GM23248 (cell line): ENCODE measurements around the gene ZFPL1. TPM values are rescaled to one million over a fixed set of nuclear protein-coding genes. Genes with fewer than 3 reads are reported as not detected.

Experiments
- DNase-seq: peaks from one replicate; pipeline ENCODE4 v3.0.0-alpha.2; 2015
- H2AFZ ChIP-seq: fragments of 200-600 bp; sonication (generic); 2 replicates; pipeline ENCODE4 v1.6.1; 2016; ENCODE audit warnings: antibody characterized with exemption
- H3F3A ChIP-seq: fragments of 200-600 bp; sonication (generic); 2 replicates; pipeline ENCODE4 v1.6.1; 2016; ENCODE audit warnings: mild to moderate bottlenecking, antibody characterized with exemption, mixed run types; ENCODE audit not compliant: insufficient read depth
- H3K27ac ChIP-seq: fragments of 200-600 bp; sonication (generic); 2 replicates; pipeline ENCODE4 v1.5.1; 2016; ENCODE audit warnings: mild to moderate bottlenecking
- H3K27me3 ChIP-seq: fragments of 200-600 bp; sonication (generic); replicated peaks from 2 replicates; pipeline ENCODE4 v1.6.1; 2016; ENCODE audit warnings: mild to moderate bottlenecking; ENCODE audit not compliant: insufficient read depth
- H3K36me3 ChIP-seq: fragments of 200-600 bp; sonication (generic); 2 replicates; pipeline ENCODE4 v1.6.1; 2016; ENCODE audit warnings: low read depth, mild to moderate bottlenecking
- H3K4me1 ChIP-seq: fragments of 200-600 bp; sonication (generic); 2 replicates; pipeline ENCODE4 v1.6.1; 2016; ENCODE audit warnings: mild to moderate bottlenecking; ENCODE audit not compliant: insufficient read depth
- H3K4me2 ChIP-seq: fragments of 200-600 bp; sonication (generic); one replicate; pipeline ENCODE4 v1.6.1; 2016; ENCODE audit warnings: mild to moderate bottlenecking; ENCODE audit not compliant: unreplicated experiment
- H3K4me3 ChIP-seq: fragments of 200-600 bp; sonication (generic); 2 replicates; pipeline ENCODE4 v1.5.1; 2016; ENCODE audit warnings: mild to moderate bottlenecking
- H3K79me2 ChIP-seq: fragments of 200-600 bp; sonication (generic); 2 replicates; pipeline ENCODE4 v1.6.1; 2016; ENCODE audit warnings: mild to moderate bottlenecking; ENCODE audit not compliant: insufficient read depth
- H3K9ac ChIP-seq: fragments of 200-600 bp; sonication (generic); 2 replicates; pipeline ENCODE4 v1.6.1; 2016; ENCODE audit warnings: mild to moderate bottlenecking
- H3K9me2 ChIP-seq: fragments of 200-600 bp; sonication (generic); 2 replicates; pipeline ENCODE4 v1.6.1; 2016; ENCODE audit warnings: mixed run types, mild to moderate bottlenecking, moderate library complexity; ENCODE audit not compliant: insufficient read depth
- H3K9me3 ChIP-seq: fragments of 200-600 bp; sonication (generic); one replicate; pipeline ENCODE4 v1.6.1; 2017; ENCODE audit warnings: low read depth
- H4K20me1 ChIP-seq: fragments of 200-600 bp; sonication (generic); 2 replicates; pipeline ENCODE4 v1.6.0; 2016; ENCODE audit not compliant: insufficient read depth
- EZH2 ChIP-seq: fragments of 200-600 bp; sonication (generic); IDR thresholded peaks from 2 replicates; pipeline ENCODE4 v1.6.1; 2018; ENCODE audit warnings: antibody characterized with exemption, mild to moderate bottlenecking; ENCODE audit not compliant: insufficient read depth, poor library complexity, severe bottlenecking
- EZH2phosphoT487 ChIP-seq: fragments of 200-600 bp; sonication (generic); IDR thresholded peaks from 2 replicates; pipeline ENCODE4 v1.6.1; 2018; ENCODE audit warnings: antibody characterized with exemption, moderate library complexity, mild to moderate bottlenecking, low read depth; ENCODE audit not compliant: insufficient read depth
- WGBS, 2 experiments: methylation state at CpG; one replicate each; pipeline ENCODE4 v1.1.6; 2015 to 2017; ENCODE audit warnings: low lambda C conversion rate in 2 of 2, low coverage in 1 of 2; ENCODE audit errors: missing lambda C conversion rate in 2 of 2; 5-methylcytosine and 5-hydroxymethylcytosine counted together
- in situ Hi-C: fragments of 300-500 bp; cut with MboI; formaldehyde crosslinking; loops from 2 replicates; pipeline ENCODE4 v1.15.0; 2020
- polyA plus RNA-seq: library from polyadenylated mRNA; unstranded; fragments of >200 nt; fragmentation: Nextera tagmentation; extraction: Ambion mirVana; gene quantifications from 2 replicates; pipeline ENCODE4 v1.2.1, GENCODE V29; 2016
- total RNA-seq: library from RNA; depleted of rRNA; stranded (reverse); fragments of >200 nt; shearing (Covaris generic); gene quantifications from 2 replicates; pipeline ENCODE4 v1.2.3, GENCODE V29; 2014

ZFPL1 gene
- total and polyA plus RNA-seq, 2 experiments from 2014 or later = 55.2 to 64.9 TPM

DNA sequence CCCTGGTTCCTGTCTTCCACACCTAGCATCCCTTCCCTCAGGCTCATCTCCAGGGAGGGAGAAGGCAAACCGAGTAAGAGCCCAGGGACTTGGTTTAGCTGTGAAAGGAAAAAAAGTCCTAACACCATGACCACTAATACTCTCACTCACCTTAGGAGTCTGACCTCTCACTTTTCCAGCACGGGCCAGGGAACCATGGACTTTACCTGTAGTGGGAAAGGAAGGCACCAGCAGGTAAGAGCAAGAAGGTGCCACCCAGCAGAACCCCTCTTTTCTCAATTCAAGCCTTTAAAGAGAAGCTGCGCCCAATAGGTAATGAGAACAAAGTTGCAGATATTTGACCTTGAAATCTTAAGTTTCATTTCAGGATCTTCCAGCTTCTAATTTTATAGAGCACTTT lies 36.8 kb downstream of the ZFPL1 start:
- Histone ChIP-seq H3K9me3 (no peaks in the 10 kb centered on the region), H3K27ac (peak overlapping the region; percentile 83), H3K79me2 (peaks cover 75% of the 10 kb centered on the region), H4K20me1 (no peaks in the 10 kb centered on the region), H3K36me3 (peaks cover 27% of the 10 kb centered on the region), H3F3A (peaks cover 40% of the 10 kb centered on the region), H3K9ac (peak overlapping the region; percentile 96), H3K4me1 (peaks cover 22% of the 10 kb centered on the region), H3K4me3 (peak overlapping the region; percentile 92), H3K4me2 (peak overlapping the region; percentile 98), H3K9me2 (no peaks in the 10 kb centered on the region), H2AFZ (no peak overlapping the region), H3K27me3 (no peaks in the 10 kb centered on the region)
- DNase-seq = no peak
- TF ChIP-seq EZH2 = no peak
- no peak for TF ChIP-seq EZH2phosphoT487
- 61 to 69% methylated on average over 3 of the region's 3 CpGs for WGBS, 2 experiments
- in situ Hi-C loops = no loop called here

DNA sequence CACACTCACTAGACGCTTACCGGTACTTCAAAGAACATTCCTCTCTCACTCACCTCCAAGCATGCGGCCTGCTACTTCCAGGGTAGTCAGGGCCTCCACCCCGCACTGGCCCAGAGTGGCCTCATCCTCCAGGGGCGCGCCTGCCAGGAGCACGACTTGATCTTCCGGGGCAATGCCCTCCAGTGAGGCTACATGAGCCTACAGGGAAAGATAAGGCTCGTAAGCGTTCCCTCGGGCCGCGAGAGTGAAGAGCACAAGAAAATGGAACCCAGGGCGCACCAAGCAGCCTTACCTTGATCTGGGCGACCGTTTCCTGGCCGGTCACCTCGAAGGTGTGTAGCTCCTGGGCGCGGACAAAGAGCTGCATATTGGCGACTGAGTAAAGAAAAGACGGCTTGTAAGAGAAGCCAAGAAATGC lies 37.4 kb downstream of the ZFPL1 start:
- Histone ChIP-seq H3K36me3 (peaks cover 33% of the 10 kb centered on the region), H3F3A (peaks cover 40% of the 10 kb centered on the region), H3K9ac (peak overlapping the region; percentile 96), H3K27me3 (no peaks in the 10 kb centered on the region), H3K9me3 (no peaks in the 10 kb centered on the region), H3K79me2 (peaks cover 69% of the 10 kb centered on the region), H3K9me2 (no peaks in the 10 kb centered on the region), H3K4me2 (peak overlapping the region; percentile 98), H2AFZ (peak overlapping the region; percentile 27), H4K20me1 (no peaks in the 10 kb centered on the region), H3K27ac (peak overlapping the region; percentile 83), H3K4me1 (peaks cover 17% of the 10 kb centered on the region), H3K4me3 (peak overlapping the region; percentile 92)
- 0 to 1% methylated on average over 22 of the region's 22 CpGs for WGBS, 2 experiments
- TF ChIP-seq EZH2 = no peak
- TF ChIP-seq EZH2phosphoT487 = no peak
- DNase-seq = peak; percentile 61
- in situ Hi-C loops = no loop called here

DNA sequence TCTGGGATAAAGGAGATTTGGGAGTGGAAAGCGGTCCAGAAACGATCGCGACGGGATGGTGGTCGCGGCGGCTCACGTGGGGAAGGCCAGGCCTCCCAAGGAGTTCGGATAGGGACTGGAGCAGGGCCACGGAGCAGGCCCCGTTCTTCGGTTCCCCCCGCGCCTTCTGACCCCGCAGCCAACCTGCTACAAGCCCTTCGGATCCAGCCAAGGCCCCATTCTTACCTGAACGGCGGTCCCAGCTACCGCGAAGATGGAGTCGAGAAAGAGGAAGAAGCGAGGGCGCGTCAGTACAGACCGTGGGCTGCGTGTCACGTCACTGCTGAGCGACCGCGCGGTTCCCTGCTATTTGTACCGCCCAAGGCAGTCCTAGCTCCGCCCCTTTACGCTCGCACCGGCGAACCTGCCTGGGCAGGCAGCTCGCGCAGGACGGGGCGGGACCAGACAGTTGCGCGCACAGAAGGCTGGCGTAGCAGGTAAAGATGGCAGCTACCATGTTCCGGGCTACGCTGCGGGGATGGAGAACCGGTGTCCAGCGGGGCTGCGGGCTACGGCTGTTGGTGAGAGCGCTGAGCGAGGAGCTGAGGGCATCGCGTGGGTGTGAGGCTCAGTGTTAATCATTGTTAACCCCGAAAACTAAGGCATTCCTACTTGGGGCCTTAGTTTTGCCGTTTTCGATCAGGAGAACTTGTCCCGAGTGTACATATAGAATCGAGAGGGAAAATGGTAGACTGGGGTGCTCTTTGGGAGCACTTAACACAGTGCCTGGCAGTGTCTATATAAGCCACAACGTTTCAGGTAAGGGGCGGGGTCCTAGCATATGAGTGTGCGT lies 38.1 kb downstream of the ZFPL1 start, which contains the start of the genes FAU and MRPL49:
TSS of gene FAU (minus strand) at position 270 of the 832 bp plus-strand sequence. CDS start 321 bp downstream, outside the sequence.
TSS of gene MRPL49 (plus strand) at position 457 of the 832 bp plus-strand sequence. CDS start at position 483, 26 bp downstream.
- in situ Hi-C loops = no loop called here
- H4K20me1 ChIP-seq = no peaks in the 10 kb centered on the region
- H3K4me2 ChIP-seq = peak within 1 kb of the TSS; percentile 98
- peak; percentile 99 for DNase-seq
- peaks cover 44% of the 10 kb centered on the region for H3F3A ChIP-seq
- H3K36me3 ChIP-seq = peaks cover 37% of the 10 kb centered on the region
- H3K4me1 ChIP-seq = peaks cover 14% of the 10 kb centered on the region
- H3K27ac ChIP-seq = peak within 1 kb of the TSS; percentile 83
- TF ChIP-seq EZH2 (no peak), EZH2phosphoT487 (no peak)
- H3K4me3 ChIP-seq = peak within 1 kb of the TSS; percentile 92
- H2AFZ ChIP-seq = peak within 1 kb of the TSS; percentile 94
- H3K9ac ChIP-seq = peak within 1 kb of the TSS; percentile 96
- H3K27me3 ChIP-seq = no peaks in the 10 kb centered on the region
- no peaks in the 10 kb centered on the region for H3K9me2 ChIP-seq
- WGBS, 2 experiments = 1% methylated on average over 64 of the region's 64 CpGs
- H3K9me3 ChIP-seq = no peaks in the 10 kb centered on the region
- peaks cover 66% of the 10 kb centered on the region for H3K79me2 ChIP-seq

DNA sequence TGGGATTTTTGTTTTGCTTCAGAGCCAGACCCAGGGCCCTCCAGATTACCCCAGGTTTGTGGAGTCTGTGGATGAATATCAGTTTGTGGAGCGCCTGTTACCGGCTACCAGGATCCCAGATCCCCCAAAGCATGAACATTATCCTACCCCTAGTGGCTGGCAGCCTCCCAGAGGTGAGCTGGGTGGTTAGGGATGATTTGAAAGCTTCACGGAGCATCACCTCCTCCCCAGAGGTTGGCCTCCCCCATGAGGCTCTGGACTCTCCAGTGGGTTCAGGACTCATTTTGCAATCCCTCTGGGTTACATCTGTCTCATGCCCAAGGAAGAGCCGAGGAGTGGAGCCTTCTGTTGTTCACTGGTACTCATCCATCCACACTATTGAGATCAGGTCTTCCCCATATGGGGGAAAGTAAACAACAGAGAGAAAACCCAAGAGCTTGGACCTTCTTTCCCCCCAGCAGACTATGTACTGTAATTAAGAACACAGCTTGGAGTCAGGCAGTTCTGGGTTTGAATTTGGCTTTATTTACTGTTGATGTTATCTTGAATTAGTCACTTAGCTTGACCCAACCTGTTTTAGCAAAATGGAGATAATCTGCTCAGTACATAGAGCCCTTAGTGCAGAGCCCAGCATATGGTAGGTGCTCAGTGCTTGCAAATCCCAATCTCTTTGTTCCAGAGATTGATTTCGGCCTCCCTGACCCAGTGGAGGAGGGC lies 40.6 kb downstream of the ZFPL1 start:
- Histone ChIP-seq H4K20me1 (no peaks in the 10 kb centered on the region), H3K4me1 (peaks cover 14% of the 10 kb centered on the region), H3K27ac (peak overlapping the region; percentile 27; the same call in 1 of the 2 replicates), H3K4me2 (no peak overlapping the region), H3F3A (peaks cover 32% of the 10 kb centered on the region), H3K79me2 (peaks cover 55% of the 10 kb centered on the region), H3K9me2 (no peaks in the 10 kb centered on the region), H3K27me3 (no peaks in the 10 kb centered on the region), H3K36me3 (peaks cover 32% of the 10 kb centered on the region), H3K4me3 (no peak overlapping the region), H2AFZ (no peak overlapping the region), H3K9me3 (no peaks in the 10 kb centered on the region), H3K9ac (no peak overlapping the region)
- no peak for DNase-seq
- WGBS, 2 experiments = 86 to 90% methylated on average over 5 of the region's 5 CpGs
- TF ChIP-seq EZH2phosphoT487 (no peak), EZH2 (no peak)
- in situ Hi-C loops = no loop called here
